NB4 (cell line): Measurements from ENCODE around the gene MAD2L1.
A peak's percentile ranks its signal among the peaks of the same experiment; 100 is the strongest.

ENCODE experiments used
- DNase-seq: peaks from one replicate; pipeline ENCODE4 v3.0.0; 2010; ENCODE audit warnings: low read depth
- H3K4me3 ChIP-seq: one replicate; pipeline ENCODE4 v1.5.1; 2011; ENCODE audit warnings: mild to moderate bottlenecking, low read depth, low read length, moderate library complexity
- MAX ChIP-seq: IDR thresholded peaks from 2 replicates; pipeline ENCODE4 v1.6.1; 2011; ENCODE audit warnings: low read depth, low read length
- MYC ChIP-seq: IDR thresholded peaks from 2 replicates; pipeline ENCODE4 v1.6.1; 2011; ENCODE audit warnings: low read depth, low read length
- POLR2A ChIP-seq: IDR thresholded peaks from 2 replicates; pipeline ENCODE4 v1.6.1; 2011; ENCODE audit warnings: mild to moderate bottlenecking; ENCODE audit not compliant: insufficient read length; ENCODE audit errors: extremely low read depth
- TF ChIP-seq, protein P1 (sequence below): IDR thresholded peaks from one replicate; pipeline ENCODE4 v1.5.1; 2012; ENCODE audit warnings: low read depth, low read length

MAD2L1 gene

GRCh38 chr4:120017939-120018692 lies 48.5 kb downstream of the MAD2L1 start:
- no peak for DNase-seq
- H3K4me3 ChIP-seq, result no peak overlapping the region
- TF ChIP-seq MYC (no peak), MAX (no peak), POLR2A (no peak)
- TF ChIP-seq, protein P1, sequence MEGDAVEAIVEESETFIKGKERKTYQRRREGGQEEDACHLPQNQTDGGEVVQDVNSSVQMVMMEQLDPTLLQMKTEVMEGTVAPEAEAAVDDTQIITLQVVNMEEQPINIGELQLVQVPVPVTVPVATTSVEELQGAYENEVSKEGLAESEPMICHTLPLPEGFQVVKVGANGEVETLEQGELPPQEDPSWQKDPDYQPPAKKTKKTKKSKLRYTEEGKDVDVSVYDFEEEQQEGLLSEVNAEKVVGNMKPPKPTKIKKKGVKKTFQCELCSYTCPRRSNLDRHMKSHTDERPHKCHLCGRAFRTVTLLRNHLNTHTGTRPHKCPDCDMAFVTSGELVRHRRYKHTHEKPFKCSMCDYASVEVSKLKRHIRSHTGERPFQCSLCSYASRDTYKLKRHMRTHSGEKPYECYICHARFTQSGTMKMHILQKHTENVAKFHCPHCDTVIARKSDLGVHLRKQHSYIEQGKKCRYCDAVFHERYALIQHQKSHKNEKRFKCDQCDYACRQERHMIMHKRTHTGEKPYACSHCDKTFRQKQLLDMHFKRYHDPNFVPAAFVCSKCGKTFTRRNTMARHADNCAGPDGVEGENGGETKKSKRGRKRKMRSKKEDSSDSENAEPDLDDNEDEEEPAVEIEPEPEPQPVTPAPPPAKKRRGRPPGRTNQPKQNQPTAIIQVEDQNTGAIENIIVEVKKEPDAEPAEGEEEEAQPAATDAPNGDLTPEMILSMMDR, result no peak

DNA sequence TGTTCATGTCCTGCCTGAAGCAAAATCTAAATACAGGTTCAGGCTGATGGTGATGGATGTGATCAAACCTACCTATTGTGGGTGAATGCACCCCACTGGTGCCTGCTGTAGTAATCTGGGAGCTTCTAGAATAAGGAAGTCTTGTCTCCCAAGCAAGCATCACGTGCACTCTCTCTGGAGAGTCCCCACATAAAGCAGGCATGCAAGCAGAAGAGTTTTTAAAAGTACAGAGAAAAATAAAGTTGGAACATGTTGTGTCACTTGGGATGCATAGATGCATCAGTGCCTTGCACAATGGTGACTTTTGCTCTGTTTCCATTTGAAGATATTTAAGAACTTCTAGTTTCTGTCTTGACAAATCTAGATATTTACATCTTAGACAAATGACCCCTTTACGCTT lies 54.9 kb downstream of the MAD2L1 start:
- H3K4me3 ChIP-seq, result no peak overlapping the region
- no peak for DNase-seq
- TF ChIP-seq, protein P1, result no peak
- no peak for TF ChIP-seq MYC
- no peak for TF ChIP-seq POLR2A
- no peak for TF ChIP-seq MAX

DNA sequence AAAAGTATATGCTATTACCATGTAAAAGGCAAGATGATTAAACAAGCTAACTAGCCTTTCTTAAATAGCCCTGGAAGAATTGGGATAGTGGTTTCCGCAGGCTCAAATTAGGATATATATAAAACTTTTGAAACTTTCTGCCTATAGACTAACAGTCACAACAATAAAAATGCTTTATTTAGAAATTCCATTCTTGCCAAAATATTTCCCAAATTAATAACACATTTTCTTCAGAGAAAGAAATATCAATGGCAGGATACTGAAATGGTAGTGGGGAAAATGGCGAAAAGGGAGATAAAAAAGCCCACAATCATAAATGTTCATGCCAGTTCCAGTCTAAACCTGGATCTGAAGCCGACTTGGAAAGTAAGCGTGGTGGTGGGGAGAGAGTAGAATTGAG lies 56.0 kb downstream of the MAD2L1 start:
- TF ChIP-seq MYC (no peak), MAX (no peak), POLR2A (no peak)
- TF ChIP-seq, protein P1, result no peak
- no peak for DNase-seq

DNA sequence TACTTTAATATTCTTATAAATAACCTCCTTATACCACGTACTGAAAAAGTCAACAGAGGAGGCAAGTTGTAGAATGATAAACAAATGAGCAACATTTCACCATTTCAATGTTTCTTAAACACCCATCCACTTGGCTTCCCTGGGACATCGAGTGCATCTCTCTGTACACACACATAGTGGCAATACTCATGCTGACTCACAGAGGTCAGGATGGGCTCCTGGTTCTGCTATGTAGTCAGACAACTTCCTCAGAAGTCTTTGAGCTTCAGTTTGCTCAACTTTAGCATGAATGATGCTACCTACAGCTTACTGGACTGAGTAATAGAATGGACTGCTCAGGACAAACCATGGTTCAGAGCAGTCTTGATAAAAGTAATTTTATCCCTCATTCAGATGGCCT lies 56.9 kb downstream of the MAD2L1 start:
- DNase-seq, result peak; percentile 3
- no peak overlapping the region for H3K4me3 ChIP-seq

More for the DNA sequence above, 56.0 kb downstream of the MAD2L1 start:
- H3K4me3 ChIP-seq, result no peak overlapping the region

GRCh38 chr4:120008957-120009356 lies 57.7 kb downstream of the MAD2L1 start:
- no peak for TF ChIP-seq POLR2A
- TF ChIP-seq, protein P1, result no peak
- no peak overlapping the region for H3K4me3 ChIP-seq
- no peak for DNase-seq

More for the DNA sequence above, 56.9 kb downstream of the MAD2L1 start:
- TF ChIP-seq MYC (no peak), POLR2A (no peak), MAX (no peak)
- TF ChIP-seq, protein P1, result no peak

DNA sequence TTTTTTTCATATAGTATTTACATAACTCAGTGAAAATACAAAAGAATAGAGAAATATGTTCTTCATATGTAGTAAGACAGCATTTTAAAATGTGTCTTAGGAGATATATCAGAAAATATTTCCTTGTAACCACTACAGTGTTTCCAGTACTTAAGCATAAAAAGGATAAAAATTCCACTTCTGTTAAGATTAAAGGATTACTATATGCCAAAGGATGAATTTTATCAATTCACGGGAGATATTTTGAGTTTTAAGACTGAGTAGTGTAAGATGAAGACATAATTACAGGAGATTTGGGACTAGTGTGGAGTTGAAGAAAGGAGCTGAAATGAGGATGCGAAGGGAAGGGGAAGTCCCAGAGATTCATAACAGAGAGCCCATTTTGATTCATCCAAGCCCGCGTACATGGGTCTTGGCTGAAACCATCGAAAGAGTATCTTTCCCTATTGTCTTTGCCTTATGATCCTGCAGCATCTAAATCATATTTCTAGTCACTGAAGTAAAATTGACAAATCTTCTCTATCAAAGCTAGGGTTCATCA lies 58.7 kb downstream of the MAD2L1 start:
- TF ChIP-seq POLR2A (no peak), MAX (no peak), MYC (no peak)
- TF ChIP-seq, protein P1, result no peak
- no peak for DNase-seq
- H3K4me3 ChIP-seq, result no peak overlapping the region
